HEK293 (cell line): ENCODE data around the gene CAB39.

Experiments used
- CTCF ChIA-PET: fragments of 350-600 bp; formaldehyde crosslinking; extraction: SDS; loops from one replicate; lab custom pipeline; 2021; ENCODE audit warnings: antibody characterized with exemption; lab: Yijun Ruan, JAX
- POLR2A ChIA-PET: fragments of 300-600 bp; formaldehyde crosslinking; extraction: SDS; loops from one replicate; lab custom pipeline; 2020; ENCODE audit warnings: antibody characterized with exemption, inconsistent platforms; lab: Yijun Ruan, JAX
- H3K27ac ChIP-seq: fragments of 200-500 bp; sonication (Bioruptor generic); 2 replicates; pipeline ENCODE4 v1.5.1; 2014; ENCODE audit warnings: low read depth, low read length, control low read depth, inconsistent platforms; ENCODE audit errors: extremely low read depth
- H3K36me3 ChIP-seq, 2 experiments: fragments of 200-500 bp in 1 of 2; sonication (Bioruptor generic) in 1 of 2; 1 replicate in 1 of 2; 2 replicates in 1 of 2; pipeline ENCODE4 v1.5.1; 2014 to 2017; ENCODE audit warnings: inconsistent platforms in 2 of 2, low read length in 2 of 2; ENCODE audit not compliant: control insufficient read depth in 2 of 2, insufficient read depth in 1 of 2
- H3K4me1 ChIP-seq: fragments of 200-500 bp; sonication (Bioruptor generic); 2 replicates; pipeline ENCODE4 v1.5.1; 2014; ENCODE audit warnings: mild to moderate bottlenecking, low read length, inconsistent platforms; ENCODE audit not compliant: control insufficient read depth, insufficient read depth
- H3K4me3 ChIP-seq: 2 replicates; pipeline ENCODE4 v1.5.1; 2011; ENCODE audit warnings: low read depth, mild to moderate bottlenecking, control low read depth, low read length, moderate library complexity
- H3K9me3 ChIP-seq: fragments of 200-500 bp; sonication (Bioruptor generic); 2 replicates; pipeline ENCODE4 v1.5.1; 2014; ENCODE audit warnings: low read depth, low read length, inconsistent platforms; ENCODE audit not compliant: control insufficient read depth, insufficient read depth
- GLI2 ChIP-seq: fragments of 450-650 bp; formaldehyde crosslinking; IDR thresholded peaks from 2 replicates; pipeline ENCODE4; 2017; ENCODE audit warnings: missing biosample characterization, missing genetic modification characterization, low read depth, borderline replicate concordance
- KLF16 ChIP-seq: fragments of 450-650 bp; formaldehyde crosslinking; IDR thresholded peaks from 2 replicates; pipeline ENCODE4 v1.5.1; 2017; ENCODE audit warnings: missing biosample characterization, missing genetic modification characterization
- SALL2 ChIP-seq: fragments of 450-650 bp; formaldehyde crosslinking; IDR thresholded peaks from 2 replicates; pipeline ENCODE4 v1.5.0; 2017; ENCODE audit warnings: missing biosample characterization, mild to moderate bottlenecking, missing genetic modification characterization, borderline replicate concordance
- SP2 ChIP-seq: fragments of 450-650 bp; formaldehyde crosslinking; IDR thresholded peaks from 2 replicates; pipeline ENCODE4 v1.5.1; 2016; ENCODE audit warnings: missing biosample characterization, missing genetic modification characterization
- TSHZ1 ChIP-seq: fragments of 450-650 bp; formaldehyde crosslinking; IDR thresholded peaks from 2 replicates; pipeline ENCODE4 v1.5.1; 2016; ENCODE audit warnings: missing biosample characterization, missing genetic modification characterization, borderline replicate concordance
- YY2 ChIP-seq: fragments of 450-650 bp; formaldehyde crosslinking; IDR thresholded peaks from 2 replicates; pipeline ENCODE4 v1.5.1; 2016; ENCODE audit warnings: missing biosample characterization, missing genetic modification characterization
- ZBTB10 ChIP-seq: fragments of 450-650 bp; formaldehyde crosslinking; IDR thresholded peaks from 2 replicates; pipeline ENCODE4 v1.5.1; 2016; ENCODE audit warnings: missing biosample characterization, missing genetic modification characterization
- ZBTB49 ChIP-seq: fragments of 450-650 bp; formaldehyde crosslinking; IDR thresholded peaks from 2 replicates; pipeline ENCODE4 v1.5.1; 2016; ENCODE audit warnings: missing biosample characterization, missing genetic modification characterization, low read depth
- ZNF239 ChIP-seq: fragments of 450-650 bp; formaldehyde crosslinking; IDR thresholded peaks from 2 replicates; pipeline ENCODE4 v1.5.1; 2016; ENCODE audit warnings: missing biosample characterization, missing genetic modification characterization
- ZNF26 ChIP-seq: fragments of 450-650 bp; formaldehyde crosslinking; IDR thresholded peaks from 2 replicates; pipeline ENCODE4 v1.5.1; 2016; ENCODE audit warnings: missing biosample characterization, missing genetic modification characterization
- ZNF350 ChIP-seq: fragments of 450-650 bp; formaldehyde crosslinking; IDR thresholded peaks from 2 replicates; pipeline ENCODE4 v1.5.0; 2017; ENCODE audit warnings: missing biosample characterization, mild to moderate bottlenecking, missing genetic modification characterization
- ZNF362 ChIP-seq: fragments of 450-650 bp; formaldehyde crosslinking; IDR thresholded peaks from 2 replicates; pipeline ENCODE4 v1.5.1; 2016; ENCODE audit warnings: missing biosample characterization, missing genetic modification characterization
- ZNF473 ChIP-seq: fragments of 450-650 bp; formaldehyde crosslinking; IDR thresholded peaks from 2 replicates; pipeline ENCODE4 v1.5.1; 2017; ENCODE audit warnings: missing biosample characterization, missing genetic modification characterization
- ZXDB ChIP-seq: fragments of 450-650 bp; formaldehyde crosslinking; IDR thresholded peaks from 2 replicates; pipeline ENCODE4 v1.5.1; 2016; ENCODE audit warnings: missing biosample characterization, missing genetic modification characterization

Gene CAB39

GRCh38 chr2:230819433-230819832 is 106.8 kb downstream of the CAB39 start:
- Histone ChIP-seq H3K36me3 (peaks cover 0 to 55% of the 10 kb centered on the region in 2 experiments), H3K4me3 (no peak overlapping the region), H3K27ac (no peak overlapping the region), H3K9me3 (no peaks in the 10 kb centered on the region), H3K4me1 (no peaks in the 10 kb centered on the region)
- CTCF ChIA-PET: interaction anchor here (0.7 to 2.7 kb wide), 3 partner anchors 168 to 239 kb away, joined by 3 to 8 read pairs (median 3); no protein-coding TSS in a partner anchor
- TF ChIP-seq SALL2 (tag by site-specific recombination): no peak
- no peak for TF ChIP-seq ZBTB10 (tag by site-specific recombination)
- TF ChIP-seq GLI2 (tag by site-specific recombination): no peak
- TF ChIP-seq KLF16 (tag by site-specific recombination): no peak
- TF ChIP-seq ZNF473 (tag by site-specific recombination): no peak
- no peak for TF ChIP-seq YY2 (tag by site-specific recombination)
- TF ChIP-seq ZXDB (tag by site-specific recombination): no peak
- no peak for TF ChIP-seq ZNF239 (tag by site-specific recombination)
- TF ChIP-seq ZNF350 (tag by site-specific recombination): no peak
- TF ChIP-seq SP2 (tag by site-specific recombination): no peak
- TF ChIP-seq TSHZ1 (tag by site-specific recombination): no peak
- no peak for TF ChIP-seq ZNF362 (tag by site-specific recombination)
- TF ChIP-seq ZNF26 (tag by site-specific recombination): no peak
- no peak for TF ChIP-seq ZBTB49
- POLR2A ChIA-PET: no interaction called here
